GM12801 (cell line): Measurements from ENCODE around the gene C17orf75.

Experiments
- CTCF ChIP-seq: IDR thresholded peaks from one replicate; pipeline ENCODE4 v1.5.1; 2011; ENCODE audit warnings: control low read depth; ENCODE audit not compliant: insufficient read length; ENCODE audit errors: extremely low read depth

C17orf75 gene

GRCh38 chr17:32305049-32305448, 36.9 kb downstream of the C17orf75 start:
- TF ChIP-seq CTCF = no peak

- no peak for TF ChIP-seq CTCF
Observed at GRCh38 chr17:32303781-32304288, 38.1 kb downstream of the C17orf75 start.

GRCh38 chr17:32302860-32303649, 38.9 kb downstream of the C17orf75 start:
- no peak for TF ChIP-seq CTCF

GRCh38 chr17:32302037-32302436, 39.9 kb downstream of the C17orf75 start:
- no peak for TF ChIP-seq CTCF

GRCh38 chr17:32299580-32300164, 42.3 kb downstream of the C17orf75 start:
- TF ChIP-seq CTCF = no peak

- no peak for TF ChIP-seq CTCF
Observed at GRCh38 chr17:32298721-32299579, 43.0 kb downstream of the C17orf75 start.

GRCh38 chr17:32298298-32298697, 43.7 kb downstream of the C17orf75 start:
- no peak for TF ChIP-seq CTCF
